MM.1S (cell line): ENCODE measurements around the gene EIF4B.

Experiments used
- DNase-seq: peaks from one replicate; pipeline ENCODE4 v3.0.0-alpha.2; 2015
- H2AFZ ChIP-seq: fragments of 300-600 bp; sonication (generic); 2 replicates; pipeline ENCODE4 v1.6.0; 2016; ENCODE audit warnings: antibody characterized with exemption, low read length
- H3F3A ChIP-seq: fragments of 300-600 bp; sonication (generic); 2 replicates; pipeline ENCODE4 v1.6.1; 2016; ENCODE audit warnings: mild to moderate bottlenecking, antibody characterized with exemption, low read length, moderate library complexity, mixed read lengths; ENCODE audit not compliant: insufficient read depth
- H3K27ac ChIP-seq: fragments of 300-600 bp; sonication (generic); 2 replicates; pipeline ENCODE4 v1.5.1; 2016; ENCODE audit warnings: mild to moderate bottlenecking, low read length
- H3K27me3 ChIP-seq: fragments of 300-600 bp; sonication (generic); replicated peaks from 2 replicates; pipeline ENCODE4 v1.6.0; 2016; ENCODE audit warnings: low read length; ENCODE audit not compliant: insufficient read depth
- H3K36me3 ChIP-seq: fragments of 300-600 bp; sonication (generic); replicated peaks from 2 replicates; pipeline ENCODE4 v1.6.1; 2016; ENCODE audit warnings: mild to moderate bottlenecking, low read length, mixed read lengths; ENCODE audit not compliant: insufficient read depth
- H3K4me1 ChIP-seq: fragments of 300-600 bp; sonication (generic); 2 replicates; pipeline ENCODE4 v1.6.1; 2016; ENCODE audit warnings: low read length, mixed read lengths
- H3K4me2 ChIP-seq: fragments of 300-600 bp; sonication (generic); 2 replicates; pipeline ENCODE4 v1.6.0; 2016; ENCODE audit warnings: low read depth, low read length
- H3K4me3 ChIP-seq: fragments of 300-600 bp; sonication (generic); 2 replicates; pipeline ENCODE4 v1.5.1; 2016; ENCODE audit warnings: low read length, mixed read lengths
- H3K79me2 ChIP-seq: fragments of 300-600 bp; sonication (generic); 2 replicates; pipeline ENCODE4 v1.6.1; 2016; ENCODE audit warnings: mixed run types, low read length, mixed read lengths
- H3K9ac ChIP-seq: fragments of 300-600 bp; sonication (generic); 2 replicates; pipeline ENCODE4 v1.6.1; 2016; ENCODE audit warnings: low read length, mixed read lengths
- H3K9me2 ChIP-seq: fragments of 300-600 bp; sonication (generic); replicated peaks from 2 replicates; pipeline ENCODE4 v1.6.1; 2016; ENCODE audit warnings: mild to moderate bottlenecking, low read length, mixed read lengths; ENCODE audit not compliant: insufficient read depth
- H3K9me3 ChIP-seq: fragments of 300-600 bp; sonication (generic); replicated peaks from 2 replicates; pipeline ENCODE4 v1.6.1; 2016; ENCODE audit warnings: mild to moderate bottlenecking, low read length, mixed read lengths; ENCODE audit not compliant: insufficient read depth
- H4K20me1 ChIP-seq: fragments of 300-600 bp; sonication (generic); 2 replicates; pipeline ENCODE4 v1.6.1; 2016; ENCODE audit warnings: mild to moderate bottlenecking, low read length, moderate library complexity, mixed read lengths; ENCODE audit not compliant: insufficient read depth
- EZH2 ChIP-seq: fragments of 300-600 bp; sonication (generic); optimal IDR thresholded peaks from 2 replicates; pipeline ENCODE3; 2017; ENCODE audit warnings: low read depth, mild to moderate bottlenecking, antibody characterized with exemption, low read length, mixed read lengths
- EZH2phosphoT487 ChIP-seq: fragments of 300-600 bp; sonication (generic); IDR thresholded peaks from 2 replicates; pipeline ENCODE4 v1.6.1; 2018; ENCODE audit warnings: antibody characterized with exemption, low read length
- TF ChIP-seq, protein P1 (sequence below): fragments of 300-600 bp; sonication (generic); IDR thresholded peaks from 2 replicates; pipeline ENCODE4 v1.5.1; 2016; ENCODE audit warnings: antibody characterized with exemption, low read length, mixed read lengths

The EIF4B gene

DNA sequence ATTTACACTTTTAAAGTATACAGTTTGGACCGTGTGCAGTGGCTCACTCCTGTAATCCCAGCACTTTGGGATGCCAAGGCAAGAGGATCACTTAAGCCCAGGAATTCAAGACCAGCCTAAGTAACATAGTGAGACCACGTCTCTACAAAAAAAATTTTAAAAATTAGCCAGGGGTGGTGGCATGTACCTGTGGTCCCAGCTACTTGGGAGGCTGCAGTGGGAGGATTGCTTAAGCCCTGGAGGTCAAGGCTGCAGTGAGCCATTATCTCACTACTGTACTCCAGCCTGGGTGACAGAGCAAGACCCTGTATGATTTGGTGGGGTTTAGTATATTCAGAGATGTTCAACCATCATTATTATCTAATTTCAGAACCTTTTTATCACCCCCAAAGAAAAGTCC is 4.7 kb downstream of the EIF4B start:
- peaks cover 10% of the 10 kb centered on the region for H3F3A ChIP-seq

DNA sequence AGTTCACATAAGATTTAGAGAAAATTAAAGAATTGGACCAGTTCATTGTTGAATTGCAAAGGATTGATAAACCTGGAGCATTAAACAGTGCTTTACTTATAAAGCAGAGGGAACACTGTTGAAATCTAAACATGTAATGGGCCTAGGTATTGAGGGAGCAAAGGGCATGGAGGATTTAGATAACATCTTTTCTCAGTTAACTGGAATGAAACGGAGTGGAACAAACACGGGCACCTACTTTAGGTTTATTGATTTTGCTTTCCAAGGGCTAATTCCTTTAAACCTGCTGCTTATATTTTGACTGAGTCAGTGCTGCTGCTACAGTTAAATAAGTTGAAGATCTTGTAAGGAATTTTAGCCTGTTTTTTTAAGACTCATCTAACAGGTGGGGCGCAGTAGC is 5.6 kb downstream of the EIF4B start:
- DNase-seq = no peak
- Histone ChIP-seq H3K4me3 (no peak overlapping the region), H3K9ac (no peak overlapping the region), H3K79me2 (peaks cover 100% of the 10 kb centered on the region), H3F3A (peaks cover 3% of the 10 kb centered on the region; the same call in 1 of the 2 replicates), H4K20me1 (peaks cover 67% of the 10 kb centered on the region), H3K4me1 (peaks cover 16% of the 10 kb centered on the region), H3K27me3 (no peaks in the 10 kb centered on the region), H2AFZ (no peak overlapping the region), H3K27ac (no peak overlapping the region), H3K9me3 (no peaks in the 10 kb centered on the region), H3K9me2 (no peaks in the 10 kb centered on the region), H3K4me2 (no peak overlapping the region), H3K36me3 (peaks cover 19% of the 10 kb centered on the region; the same call in 1 of the 2 replicates)
- TF ChIP-seq, protein P1, sequence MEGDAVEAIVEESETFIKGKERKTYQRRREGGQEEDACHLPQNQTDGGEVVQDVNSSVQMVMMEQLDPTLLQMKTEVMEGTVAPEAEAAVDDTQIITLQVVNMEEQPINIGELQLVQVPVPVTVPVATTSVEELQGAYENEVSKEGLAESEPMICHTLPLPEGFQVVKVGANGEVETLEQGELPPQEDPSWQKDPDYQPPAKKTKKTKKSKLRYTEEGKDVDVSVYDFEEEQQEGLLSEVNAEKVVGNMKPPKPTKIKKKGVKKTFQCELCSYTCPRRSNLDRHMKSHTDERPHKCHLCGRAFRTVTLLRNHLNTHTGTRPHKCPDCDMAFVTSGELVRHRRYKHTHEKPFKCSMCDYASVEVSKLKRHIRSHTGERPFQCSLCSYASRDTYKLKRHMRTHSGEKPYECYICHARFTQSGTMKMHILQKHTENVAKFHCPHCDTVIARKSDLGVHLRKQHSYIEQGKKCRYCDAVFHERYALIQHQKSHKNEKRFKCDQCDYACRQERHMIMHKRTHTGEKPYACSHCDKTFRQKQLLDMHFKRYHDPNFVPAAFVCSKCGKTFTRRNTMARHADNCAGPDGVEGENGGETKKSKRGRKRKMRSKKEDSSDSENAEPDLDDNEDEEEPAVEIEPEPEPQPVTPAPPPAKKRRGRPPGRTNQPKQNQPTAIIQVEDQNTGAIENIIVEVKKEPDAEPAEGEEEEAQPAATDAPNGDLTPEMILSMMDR = no peak
- TF ChIP-seq EZH2phosphoT487 = no peak
- TF ChIP-seq EZH2 = no peak

More for the DNA sequence above, 4.7 kb downstream of the EIF4B start:
- Histone ChIP-seq H3K4me2 (no peak overlapping the region), H2AFZ (no peak overlapping the region), H3K27ac (no peak overlapping the region), H3K4me3 (no peak overlapping the region), H4K20me1 (peaks cover 59% of the 10 kb centered on the region), H3K9ac (no peak overlapping the region), H3K27me3 (no peaks in the 10 kb centered on the region), H3K79me2 (peaks cover 97% of the 10 kb centered on the region), H3K36me3 (peaks cover 15% of the 10 kb centered on the region; the same call in 1 of the 2 replicates), H3K9me3 (no peaks in the 10 kb centered on the region), H3K4me1 (peaks cover 16% of the 10 kb centered on the region), H3K9me2 (no peaks in the 10 kb centered on the region)
- TF ChIP-seq EZH2 (no peak), EZH2phosphoT487 (no peak)
- TF ChIP-seq, protein P1 = no peak
- DNase-seq = no peak

DNA sequence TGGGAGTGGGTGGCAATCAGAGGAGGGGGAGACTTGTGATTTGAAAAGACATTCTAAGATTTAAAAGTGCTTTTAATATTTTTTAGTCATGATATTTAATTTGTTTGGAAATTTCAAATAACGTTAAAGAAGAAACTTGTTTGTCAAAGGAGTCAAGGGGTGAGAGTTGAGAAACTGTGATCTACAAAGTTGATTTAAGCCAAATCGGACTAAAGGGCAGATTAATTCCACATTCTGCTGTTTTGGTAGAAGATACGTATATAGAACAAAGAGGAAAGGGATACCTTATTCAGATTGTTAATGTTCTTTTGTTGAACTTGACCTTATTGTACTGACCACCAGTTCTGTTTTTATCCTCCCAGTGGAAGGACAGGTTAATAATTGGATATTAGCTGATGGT is 6.7 kb downstream of the EIF4B start:
- Histone ChIP-seq H3K9me2 (no peaks in the 10 kb centered on the region), H3K4me1 (peaks cover 11% of the 10 kb centered on the region), H3K4me3 (no peak overlapping the region), H3K9me3 (no peaks in the 10 kb centered on the region), H3K27ac (no peak overlapping the region), H3K27me3 (no peaks in the 10 kb centered on the region), H4K20me1 (peaks cover 70% of the 10 kb centered on the region), H2AFZ (no peak overlapping the region), H3K36me3 (peaks cover 23% of the 10 kb centered on the region; the same call in 1 of the 2 replicates), H3K9ac (no peak overlapping the region), H3F3A (peaks cover 3% of the 10 kb centered on the region; the same call in 1 of the 2 replicates), H3K4me2 (no peak overlapping the region), H3K79me2 (peaks cover 100% of the 10 kb centered on the region)
- no peak for DNase-seq
- no peak for TF ChIP-seq EZH2phosphoT487

DNA sequence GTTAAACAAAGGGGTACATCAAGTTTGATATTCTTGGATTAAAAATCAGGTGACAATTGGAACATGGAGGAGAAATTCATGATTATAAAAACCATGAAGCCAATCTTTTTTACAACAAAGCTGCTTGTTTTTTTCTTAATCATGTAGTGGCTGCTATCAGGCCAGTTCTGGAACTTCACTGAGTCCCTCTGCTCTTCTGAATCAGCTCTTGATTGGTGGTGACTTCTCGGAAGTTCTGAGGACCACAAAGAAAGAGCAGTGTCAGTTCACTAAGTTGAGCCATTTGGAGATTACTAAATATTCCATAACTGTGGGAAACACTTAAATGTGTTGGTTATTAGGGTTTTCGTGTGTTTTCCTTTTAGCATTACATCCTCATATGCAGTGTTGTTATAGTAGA is 8.5 kb downstream of the EIF4B start:
- H3K36me3 ChIP-seq = peaks cover 32% of the 10 kb centered on the region
- no peak overlapping the region for H3K27ac ChIP-seq
- no peaks in the 10 kb centered on the region for H3K27me3 ChIP-seq
- no peak overlapping the region for H3K4me2 ChIP-seq
- peaks cover 3% of the 10 kb centered on the region; the same call in 1 of the 2 replicates for H3F3A ChIP-seq
- H3K4me1 ChIP-seq = 0 out of 2 replicates have a peak, but pooled peaks cover 4% of the 10 kb centered on the region
- H3K9me3 ChIP-seq = no peaks in the 10 kb centered on the region
- peaks cover 95% of the 10 kb centered on the region for H3K79me2 ChIP-seq
- no peak overlapping the region for H3K9ac ChIP-seq
- peaks cover 64% of the 10 kb centered on the region for H4K20me1 ChIP-seq
- H2AFZ ChIP-seq = no peak overlapping the region
- H3K4me3 ChIP-seq = no peak overlapping the region
- TF ChIP-seq, protein P1 = no peak
- TF ChIP-seq EZH2phosphoT487 (no peak), EZH2 (no peak)
- no peak for DNase-seq
- no peaks in the 10 kb centered on the region for H3K9me2 ChIP-seq
